Naive B cell (primary cell): ENCODE results near the gene SLC39A1. TPM values are rescaled to one million over a fixed set of nuclear protein-coding genes. Genes with fewer than 3 reads are reported as not detected.
"Not testable (repeated sequence)": the region's sequence is repeated elsewhere in the genome, so short reads cannot be mapped to it uniquely, and the experiment has no call there.

ENCODE experiments used
- ATAC-seq, 2 donors: fragments of 150-1000 bp; cut with Tn5 transposase; 2 replicates each; pipeline ENCODE4 v1.10.0; 2021; ENCODE audit warnings: low read depth in 2 of 2, mild to moderate bottlenecking in 2 of 2, moderate library complexity in 2 of 2
- DNase-seq: peaks from one replicate; pipeline ENCODE4 v3.0.0; 2022
- H3K27ac Mint-ChIP-seq, 6 donors: one replicate each; pipeline ENCODE4 v1.8.0; 2020 to 2022; ENCODE audit warnings: mild to moderate bottlenecking in 6 of 6, mixed read lengths in 6 of 6, moderate library complexity in 5 of 6, inconsistent platforms in 2 of 6
- H3K27me3 Mint-ChIP-seq, 3 donors: one replicate each; pipeline ENCODE4 v1.8.0; 2021 to 2022; ENCODE audit warnings: mixed read lengths in 3 of 3, mild to moderate bottlenecking in 1 of 3
- H3K36me3 Mint-ChIP-seq, 2 donors: one replicate each; pipeline ENCODE4 v1.8.0; 2020 to 2022; ENCODE audit warnings: mixed read lengths in 2 of 2, inconsistent platforms in 1 of 2, mild to moderate bottlenecking in 1 of 2
- H3K4me1 Mint-ChIP-seq, 3 donors: one replicate each; pipeline ENCODE4 v1.8.0; 2020 to 2022; ENCODE audit warnings: mixed read lengths in 3 of 3, inconsistent platforms in 1 of 3, mild to moderate bottlenecking in 1 of 3, moderate library complexity in 1 of 3
- H3K4me3 Mint-ChIP-seq, 8 donors: one replicate each; pipeline ENCODE4 v1.8.0; 2020 to 2022; ENCODE audit warnings: mild to moderate bottlenecking in 8 of 8, mixed read lengths in 8 of 8, moderate library complexity in 8 of 8, inconsistent platforms in 2 of 8
- H3K9me3 Mint-ChIP-seq, 7 donors: one replicate each; pipeline ENCODE4 v1.8.0; 2020 to 2022; ENCODE audit warnings: mixed read lengths in 7 of 7, mild to moderate bottlenecking in 5 of 7, inconsistent platforms in 2 of 7, moderate library complexity in 1 of 7
- polyA plus RNA-seq, 6 donors: library from polyadenylated mRNA; unstranded; fragments of 300-500 nt; fragmentation: Illumina TruSeq; gene quantifications; one replicate each; pipeline ENCODE4 v1.2.3, GENCODE V29; 2021; ENCODE audit warnings: low read depth in 6 of 6

The SLC39A1 gene
- polyA plus RNA-seq, 6 donors from 2014 or later = 36.0 to 66.7 (median 52.6) TPM

DNA sequence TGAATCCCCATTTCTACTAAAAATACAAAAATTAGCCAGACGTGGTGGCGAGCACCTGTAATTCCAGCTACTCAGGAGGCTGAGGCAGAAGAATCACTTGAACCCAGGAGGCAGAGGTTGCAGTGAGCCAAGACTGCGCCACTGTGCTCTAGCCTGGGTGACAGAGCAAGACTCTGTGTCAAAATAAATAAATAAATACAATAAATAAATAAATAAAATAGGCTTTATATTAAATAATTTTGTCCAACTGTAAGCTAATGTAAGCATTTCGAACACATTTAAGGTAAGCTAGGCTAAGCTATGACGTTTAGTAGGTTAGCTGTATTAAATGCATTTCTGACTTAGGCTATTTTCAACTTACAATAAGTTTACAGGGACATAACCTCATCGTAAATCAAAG lies 52.8 kb downstream of the SLC39A1 start:
- not testable (repeated sequence) for H3K4me3 Mint-ChIP-seq, DNase-seq, H3K9me3 Mint-ChIP-seq, H3K27me3 Mint-ChIP-seq, ATAC-seq
- Mint-ChIP-seq H3K4me1 (peaks cover 19 to 47% (median 30%) of the 10 kb centered on the region in 3 donors), H3K36me3 (peaks cover 8 to 16% of the 10 kb centered on the region in 2 donors), H3K27ac (peak overlapping the region in 3 of 6 donors; percentile 24 to 89 (median 80))

Other genes with a start within 250 kb of the SLC39A1 start
- 10 to 100 TPM in 5 of 6 donors, 1 to 10 TPM in 1; 6.0 to 15.1 (median 11.5) TPM for gene INTS3, start 235.5 kb downstream of the SLC39A1 start, polyA plus RNA-seq
- gene SLC27A3, start 188.1 kb downstream of the SLC39A1 start, polyA plus RNA-seq = 1 to 10 TPM; 3.2 to 5.4 (median 4.1) TPM
- 1 to 10 TPM; 4.0 to 7.0 (median 5.1) TPM for gene GATAD2B, start 40.6 kb downstream of the SLC39A1 start, polyA plus RNA-seq
- 10 to 100 TPM in 5 of 6 donors, 1 to 10 TPM in 1; 6.5 to 52.8 (median 29.7) TPM for gene DENND4B, start 16.8 kb downstream of the SLC39A1 start, polyA plus RNA-seq
- 10 to 100 TPM; 24.6 to 59.8 (median 35.8) TPM for gene CRTC2, start 4.9 kb downstream of the SLC39A1 start, polyA plus RNA-seq
- 10 to 100 TPM; 12.2 to 16.9 (median 15.6) TPM for gene CREB3L4, start 4.4 kb upstream of the SLC39A1 start, polyA plus RNA-seq
- gene JTB, start 14.1 kb upstream of the SLC39A1 start, polyA plus RNA-seq = 100 to 1,000 TPM; 339 to 480 (median 361) TPM
- 1 to 10 TPM in 3 of 6 donors, under 1 TPM in 1, not detected in 2; 0.88 to 2.6 (median 1.5) TPM for gene RAB13, start 22.8 kb upstream of the SLC39A1 start, polyA plus RNA-seq
- gene RPS27, start 27.2 kb upstream of the SLC39A1 start, polyA plus RNA-seq = over 10,000 TPM; 15,695 to 24,474 (median 20,858) TPM
- gene NUP210L, start 191.5 kb upstream of the SLC39A1 start, polyA plus RNA-seq = not detected
- 100 to 1,000 TPM; 669 to 816 (median 772) TPM for gene TPM3, start 228.6 kb upstream of the SLC39A1 start, polyA plus RNA-seq
- gene CFAP141, start 242.8 kb upstream of the SLC39A1 start, polyA plus RNA-seq = not detected